ENCODE results near the gene EHMT1.

EHMT1 gene

DNA sequence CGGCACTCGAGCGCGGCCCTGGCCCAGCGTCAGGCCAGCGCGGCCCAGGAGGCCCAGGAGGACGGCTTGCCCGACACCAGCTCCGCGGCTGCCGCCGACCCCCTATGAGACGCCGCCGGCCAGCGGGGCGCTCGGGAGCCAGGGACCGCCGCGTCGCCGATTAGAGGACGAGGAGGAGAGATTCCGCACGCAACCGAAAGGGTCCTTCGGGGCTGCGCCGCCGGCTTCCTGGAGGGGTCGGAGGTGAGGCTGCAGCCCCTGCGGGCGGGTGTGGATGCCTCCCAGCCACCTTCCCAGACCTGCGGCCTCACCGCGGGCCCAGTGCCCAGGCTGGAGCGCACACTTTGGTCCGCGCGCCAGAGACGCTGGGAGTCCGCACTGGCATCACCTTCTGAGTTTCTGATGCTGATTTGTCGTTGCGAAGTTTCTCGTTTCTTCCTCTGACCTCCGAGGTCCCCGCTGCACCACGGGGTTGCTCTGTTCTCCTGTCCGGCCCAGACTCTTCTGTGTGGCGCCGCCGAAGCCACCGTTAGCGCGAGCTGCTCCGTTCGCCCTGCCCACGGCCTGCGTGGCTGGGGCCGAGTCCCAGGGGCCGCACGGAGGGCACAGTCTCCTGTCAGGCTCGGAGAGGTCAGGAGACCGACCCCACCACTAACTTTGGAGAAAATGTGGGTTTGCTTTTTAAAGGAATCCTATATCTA is 216.2 kb downstream of the EHMT1 start:
- no peak overlapping the region for H3K27ac ChIP-seq
- TF ChIP-seq, protein P1, sequence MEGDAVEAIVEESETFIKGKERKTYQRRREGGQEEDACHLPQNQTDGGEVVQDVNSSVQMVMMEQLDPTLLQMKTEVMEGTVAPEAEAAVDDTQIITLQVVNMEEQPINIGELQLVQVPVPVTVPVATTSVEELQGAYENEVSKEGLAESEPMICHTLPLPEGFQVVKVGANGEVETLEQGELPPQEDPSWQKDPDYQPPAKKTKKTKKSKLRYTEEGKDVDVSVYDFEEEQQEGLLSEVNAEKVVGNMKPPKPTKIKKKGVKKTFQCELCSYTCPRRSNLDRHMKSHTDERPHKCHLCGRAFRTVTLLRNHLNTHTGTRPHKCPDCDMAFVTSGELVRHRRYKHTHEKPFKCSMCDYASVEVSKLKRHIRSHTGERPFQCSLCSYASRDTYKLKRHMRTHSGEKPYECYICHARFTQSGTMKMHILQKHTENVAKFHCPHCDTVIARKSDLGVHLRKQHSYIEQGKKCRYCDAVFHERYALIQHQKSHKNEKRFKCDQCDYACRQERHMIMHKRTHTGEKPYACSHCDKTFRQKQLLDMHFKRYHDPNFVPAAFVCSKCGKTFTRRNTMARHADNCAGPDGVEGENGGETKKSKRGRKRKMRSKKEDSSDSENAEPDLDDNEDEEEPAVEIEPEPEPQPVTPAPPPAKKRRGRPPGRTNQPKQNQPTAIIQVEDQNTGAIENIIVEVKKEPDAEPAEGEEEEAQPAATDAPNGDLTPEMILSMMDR (conservative IDR thresholded peaks at IDR 0.05): no peak

DNA sequence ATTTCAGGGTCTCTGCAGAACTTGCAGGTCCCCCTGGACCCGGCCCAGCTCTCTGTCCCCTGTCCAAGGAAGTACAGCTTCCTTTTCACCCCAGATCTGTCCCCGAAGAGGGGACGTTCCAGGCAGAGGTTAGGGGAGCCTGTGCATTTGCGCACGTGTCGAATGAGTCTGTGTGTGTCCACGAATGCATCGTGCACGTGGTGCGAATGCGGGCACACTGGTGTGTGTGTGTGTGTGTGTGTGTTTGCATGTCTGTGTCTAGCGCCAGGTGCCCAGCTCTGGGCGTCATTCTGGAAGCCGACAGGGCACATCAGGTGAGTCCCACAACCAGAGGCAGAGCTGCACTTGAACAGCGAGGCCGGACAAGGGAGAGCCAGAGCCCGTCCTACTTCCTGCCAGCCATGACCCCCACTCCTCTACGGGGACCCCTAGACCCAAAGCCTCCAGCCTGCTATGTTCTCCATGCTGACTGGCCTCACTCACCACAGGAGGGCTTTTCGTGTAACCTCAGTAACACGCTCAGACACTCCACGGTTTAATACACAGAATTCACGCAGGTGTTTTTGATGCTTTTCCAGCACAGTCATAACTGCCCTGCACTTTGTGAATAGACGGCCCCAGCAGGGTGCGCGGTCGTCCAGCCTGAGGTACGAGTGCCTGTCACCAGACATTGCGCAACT is 217.5 kb downstream of the EHMT1 start:
- TF ChIP-seq, protein P1 (conservative IDR thresholded peaks at IDR 0.05): no peak

DNA sequence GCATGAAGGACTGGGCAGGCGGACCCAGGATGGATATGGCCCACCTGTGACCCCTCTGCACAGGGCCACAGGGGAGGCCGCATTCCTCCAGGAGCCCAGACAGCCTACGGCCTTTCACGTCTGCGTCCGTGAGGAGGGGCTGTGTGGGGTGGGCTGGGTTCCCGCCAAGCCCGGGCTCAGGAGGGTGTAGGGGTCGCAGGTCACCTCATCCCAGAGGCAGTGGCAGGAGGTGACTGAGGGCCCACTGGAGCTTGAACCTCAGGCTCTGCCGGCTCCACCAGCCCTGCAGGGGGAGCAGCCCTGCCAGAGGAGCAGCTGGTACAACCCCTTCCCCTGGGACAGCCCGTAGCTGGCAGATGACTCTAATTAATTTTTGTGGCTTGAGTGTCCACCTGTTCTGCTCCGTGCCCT is 218.0 kb downstream of the EHMT1 start:
- no peak overlapping the region for H3K27ac ChIP-seq
- TF ChIP-seq, protein P1 (conservative IDR thresholded peaks at IDR 0.05): no peak

More for the DNA sequence above, 217.5 kb downstream of the EHMT1 start:
- H3K27ac ChIP-seq: no peak overlapping the region

DNA sequence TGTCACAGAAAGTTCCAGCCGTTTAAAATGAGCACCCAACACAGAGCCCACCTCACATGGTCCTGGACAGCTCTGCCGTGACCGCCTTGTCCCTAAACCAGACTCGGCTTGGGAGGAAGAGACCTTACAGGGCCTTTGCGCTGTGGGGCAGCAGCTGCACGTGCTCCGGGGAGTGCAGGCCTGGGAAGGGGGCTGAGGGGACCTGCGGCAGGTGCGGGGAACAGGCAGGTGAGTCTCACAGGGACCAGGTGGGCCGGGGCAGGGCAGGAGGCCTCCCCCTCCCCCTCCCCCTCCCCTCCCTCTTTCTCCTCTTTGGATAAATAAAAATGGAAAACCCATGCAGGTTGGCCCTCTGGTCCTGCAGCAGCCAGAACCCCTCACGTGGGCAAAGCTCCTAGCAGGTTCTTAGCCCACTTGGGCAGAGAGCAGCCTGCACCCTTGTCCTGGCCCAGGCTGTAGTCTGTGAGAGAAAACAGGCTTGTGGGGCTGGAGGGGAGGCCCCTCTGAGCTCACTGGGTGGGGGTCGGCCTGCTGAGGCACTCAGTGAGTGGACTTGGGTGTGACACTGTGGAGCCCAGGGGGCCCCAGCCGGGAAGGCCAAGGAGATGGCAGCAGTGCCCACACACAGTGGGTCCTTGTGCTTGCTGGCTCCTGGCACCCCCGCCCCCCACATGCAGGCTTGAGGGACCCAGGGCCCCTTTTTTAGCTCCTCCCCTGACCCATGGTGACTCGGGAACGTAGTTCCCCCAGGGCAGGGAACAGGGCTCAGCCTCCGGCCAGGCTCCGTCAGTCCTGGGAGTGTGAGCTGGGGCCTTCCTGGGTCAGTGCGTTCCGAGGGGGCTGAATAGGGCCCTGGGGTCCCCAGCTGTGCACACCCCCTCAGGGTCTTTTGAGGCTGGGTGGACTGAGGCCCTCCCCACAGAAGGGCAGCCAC is 218.8 kb downstream of the EHMT1 start:
- TF ChIP-seq, protein P1 (conservative IDR thresholded peaks at IDR 0.05): no peak
- no peak overlapping the region for H3K27ac ChIP-seq

DNA sequence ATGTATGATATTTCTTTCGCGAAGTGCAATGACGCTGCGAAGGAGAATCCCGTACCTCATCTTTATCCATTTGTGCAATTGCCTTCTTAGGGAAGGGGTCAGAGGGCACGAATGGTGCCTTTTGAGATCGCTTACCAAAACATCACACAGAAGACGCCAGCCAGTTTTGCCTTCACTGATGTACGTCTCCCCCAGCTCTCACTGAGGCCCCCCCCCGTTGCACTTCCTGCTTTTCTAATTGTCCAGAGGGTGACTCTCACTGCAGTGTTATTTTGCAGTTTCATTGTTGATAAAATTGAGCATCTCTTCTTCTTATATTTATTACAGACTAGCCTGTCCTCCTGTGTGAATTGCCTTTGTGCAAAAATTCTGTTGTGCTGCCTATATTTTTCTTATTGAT is 219.8 kb downstream of the EHMT1 start:
- no peak overlapping the region for H3K27ac ChIP-seq
- TF ChIP-seq, protein P1 (conservative IDR thresholded peaks at IDR 0.05): no peak

DNA sequence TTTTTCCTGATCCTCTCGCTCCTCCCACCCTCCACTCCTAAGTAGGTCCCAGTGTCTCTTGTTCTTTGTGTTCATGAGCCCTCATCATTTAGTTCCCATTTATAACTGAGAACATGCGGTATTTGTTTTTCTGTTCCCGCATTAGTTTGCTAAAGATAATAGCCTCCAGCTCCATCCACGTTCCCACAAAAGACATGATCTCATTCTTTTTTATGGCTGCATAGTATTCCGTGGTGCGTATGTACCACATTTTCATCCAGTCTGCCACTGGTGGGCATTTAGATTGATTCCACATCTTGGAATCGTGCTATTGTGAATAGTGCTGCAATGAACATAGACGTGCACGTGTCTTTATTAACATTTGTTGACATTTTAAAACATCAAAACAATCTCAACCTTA is 224.6 kb downstream of the EHMT1 start:
- TF ChIP-seq, protein P1 (conservative IDR thresholded peaks at IDR 0.05): no peak
- no peak overlapping the region for H3K27ac ChIP-seq
